CD8-positive, alpha-beta memory T cell (primary cell): ENCODE data around the gene EWSR1. TPM values are rescaled to one million over a fixed set of nuclear protein-coding genes. Genes with fewer than 3 reads are reported as not detected.

ENCODE experiments used
- CTCF ChIA-PET: fragments of 350-600 bp; sonication (Branson Sonifier 250); formaldehyde crosslinking; loops from one replicate; lab custom pipeline; 2021; ENCODE audit warnings: antibody characterized with exemption; lab: Charles Lee
- POLR2A ChIA-PET: fragments of 350-600 bp; sonication (Branson Sonifier 250); formaldehyde crosslinking; loops from one replicate; lab custom pipeline; 2021; ENCODE audit warnings: antibody characterized with exemption; lab: Charles Lee
- DNase-seq, 5 donors: peaks; one replicate each; pipeline versions ENCODE4 v3.0.0 to v3.0.0-alpha.2; 2020 to 2022; ENCODE audit warnings: mixed read lengths in 1 of 5
- H3K27ac ChIP-seq: one replicate; pipeline ENCODE4 v1.7.0; 2013; ENCODE audit warnings: low read depth, mild to moderate bottlenecking, low read length, moderate library complexity
- H3K27me3 ChIP-seq: 2 replicates; pipeline ENCODE4 v1.7.0; 2013; ENCODE audit warnings: low read length, mild to moderate bottlenecking; ENCODE audit not compliant: insufficient read depth, poor library complexity, severe bottlenecking
- H3K36me3 ChIP-seq: 2 replicates; pipeline ENCODE4 v1.7.0; 2013; ENCODE audit warnings: mild to moderate bottlenecking, low read length, moderate library complexity; ENCODE audit not compliant: insufficient read depth
- H3K4me1 ChIP-seq: 2 replicates; pipeline ENCODE4 v1.7.0; 2013; ENCODE audit warnings: mild to moderate bottlenecking, low read length, moderate library complexity; ENCODE audit not compliant: insufficient read depth
- H3K4me3 ChIP-seq: 2 replicates; pipeline ENCODE4 v1.7.0; 2013; ENCODE audit warnings: mild to moderate bottlenecking, low read length
- H3K9me3 ChIP-seq: 2 replicates; pipeline ENCODE4 v1.7.0; 2013; ENCODE audit warnings: mild to moderate bottlenecking, low read length
- H3K27ac Mint-ChIP-seq, 8 donors: one replicate each; pipeline ENCODE4 v1.8.0; 2020 to 2021; ENCODE audit warnings: mixed read lengths in 8 of 8, mild to moderate bottlenecking in 6 of 8, inconsistent platforms in 3 of 8, moderate library complexity in 3 of 8
- H3K27me3 Mint-ChIP-seq, 2 donors: one replicate each; pipeline ENCODE4 v1.8.0; 2020 to 2021; ENCODE audit warnings: mixed read lengths in 2 of 2, mild to moderate bottlenecking in 1 of 2, moderate library complexity in 1 of 2
- H3K36me3 Mint-ChIP-seq, 3 donors: one replicate each; pipeline ENCODE4 v1.8.0; 2020 to 2021; ENCODE audit warnings: mixed read lengths in 3 of 3, inconsistent platforms in 1 of 3, mild to moderate bottlenecking in 1 of 3
- H3K4me1 Mint-ChIP-seq, 3 donors: one replicate each; pipeline ENCODE4 v1.8.0; 2020 to 2021; ENCODE audit warnings: mixed read lengths in 3 of 3, inconsistent platforms in 1 of 3, mild to moderate bottlenecking in 1 of 3
- H3K4me3 Mint-ChIP-seq, 7 donors: one replicate each; pipeline ENCODE4 v1.8.0; 2020 to 2021; ENCODE audit warnings: mixed read lengths in 7 of 7, mild to moderate bottlenecking in 6 of 7, moderate library complexity in 4 of 7, inconsistent platforms in 2 of 7
- H3K9me3 Mint-ChIP-seq, 5 donors: one replicate each; pipeline ENCODE4 v1.8.0; 2020 to 2022; ENCODE audit warnings: mixed read lengths in 5 of 5, mild to moderate bottlenecking in 3 of 5, moderate library complexity in 2 of 5, inconsistent platforms in 1 of 5
- polyA plus RNA-seq: library from polyadenylated mRNA; unstranded; fragments of 300-500 nt; fragmentation: Illumina TruSeq; gene quantifications from one replicate; pipeline ENCODE4 v1.2.3, GENCODE V29; 2021
- total RNA-seq, 2 experiments: library from RNA; stranded (reverse); gene quantifications; one replicate each; pipeline ENCODE4 v1.2.3, GENCODE V29; 2021

The EWSR1 gene
- total and polyA plus RNA-seq, 3 experiments from 2014 or later = 219 to 327 (median 312) TPM

GRCh38 chr22:29301716-29302401, 33.8 kb downstream of the EWSR1 start:
- Mint-ChIP-seq H3K9me3 (no peaks in the 10 kb centered on the region), H3K27ac (peak overlapping the region in 3 of 8 donors; percentile 9 to 75 (median 55)), H3K4me1 (peaks cover 0 to 7% (median 4%) of the 10 kb centered on the region in 3 donors), H3K36me3 (peaks cover 6 to 46% (median 18%) of the 10 kb centered on the region in 3 donors), H3K4me3 (peak overlapping the region in 1 of 7 donors; percentile 60), H3K27me3 (peaks cover 8 to 13% of the 10 kb centered on the region in 2 donors)
- H3K36me3 ChIP-seq = peaks cover 29% of the 10 kb centered on the region
- H3K9me3 ChIP-seq = no peaks in the 10 kb centered on the region
- H3K27ac ChIP-seq = no peak overlapping the region
- CTCF ChIA-PET = no interaction called here
- POLR2A ChIA-PET = no interaction called here
- no peaks in the 10 kb centered on the region for H3K4me1 ChIP-seq
- no peak for DNase-seq
- no peak overlapping the region for H3K4me3 ChIP-seq
- H3K27me3 ChIP-seq = peaks cover 8% of the 10 kb centered on the region

GRCh38 chr22:29302402-29302680, 34.3 kb downstream of the EWSR1 start:
- CTCF ChIA-PET = no interaction called here
- Mint-ChIP-seq H3K9me3 (no peaks in the 10 kb centered on the region), H3K27ac (peak overlapping the region in 2 of 8 donors; percentile 9 to 75), H3K27me3 (peaks cover 8 to 14% of the 10 kb centered on the region in 2 donors), H3K4me3 (peak overlapping the region in 1 of 7 donors; percentile 60), H3K4me1 (peaks cover 2 to 9% (median 4%) of the 10 kb centered on the region in 3 donors), H3K36me3 (peaks cover 6 to 41% (median 18%) of the 10 kb centered on the region in 3 donors)
- POLR2A ChIA-PET = no interaction called here
- Histone ChIP-seq H3K27me3 (peaks cover 8% of the 10 kb centered on the region), H3K4me3 (no peak overlapping the region), H3K4me1 (no peaks in the 10 kb centered on the region), H3K36me3 (peaks cover 24% of the 10 kb centered on the region), H3K9me3 (no peaks in the 10 kb centered on the region), H3K27ac (no peak overlapping the region)
- DNase-seq = no peak

GRCh38 chr22:29302681-29303465, 34.8 kb downstream of the EWSR1 start:
- Mint-ChIP-seq H3K36me3 (peaks cover under 1 to 36% (median 13%) of the 10 kb centered on the region in 3 donors), H3K27ac (no peak overlapping the region), H3K9me3 (no peaks in the 10 kb centered on the region), H3K27me3 (peaks cover 9 to 17% of the 10 kb centered on the region in 2 donors), H3K4me3 (no peak overlapping the region), H3K4me1 (peaks cover 4 to 12% (median 8%) of the 10 kb centered on the region in 3 donors)
- peaks cover 19% of the 10 kb centered on the region for H3K36me3 ChIP-seq
- no peak for DNase-seq
- peaks cover 8% of the 10 kb centered on the region for H3K27me3 ChIP-seq
- no peaks in the 10 kb centered on the region for H3K9me3 ChIP-seq
- ChIA-PET POLR2A (no interaction called here), CTCF (interaction anchor here (1.3 kb wide), 1 partner anchor 10 kb away, joined by 3 read pairs; no protein-coding TSS in a partner anchor)
- no peak overlapping the region for H3K27ac ChIP-seq
- H3K4me3 ChIP-seq = no peak overlapping the region
- H3K4me1 ChIP-seq = no peaks in the 10 kb centered on the region

GRCh38 chr22:29305836-29306174, 37.7 kb downstream of the EWSR1 start:
- POLR2A ChIA-PET = no interaction called here
- CTCF ChIA-PET = no interaction called here
- DNase-seq = no peak
- Histone ChIP-seq H3K27me3 (peaks cover 8% of the 10 kb centered on the region), H3K9me3 (no peaks in the 10 kb centered on the region), H3K36me3 (no peaks in the 10 kb centered on the region), H3K4me1 (peaks cover 3% of the 10 kb centered on the region), H3K27ac (no peak overlapping the region), H3K4me3 (peak overlapping the region; percentile 56)
- Mint-ChIP-seq H3K36me3 (peaks cover 0 to 8% (median 2%) of the 10 kb centered on the region in 3 donors), H3K4me3 (peak overlapping the region; percentile 72 to 88 (median 77)), H3K9me3 (no peaks in the 10 kb centered on the region), H3K4me1 (peaks cover 10 to 31% (median 12%) of the 10 kb centered on the region in 3 donors), H3K27me3 (peaks cover 9 to 17% of the 10 kb centered on the region in 2 donors), H3K27ac (no peak overlapping the region)

- H3K27ac ChIP-seq = peak within 1 kb of the TSS; percentile 24
- DNase-seq = peak in 4 of 5 donors; percentile 15 to 24 (median 20)
- peaks cover 0 to 3% (median 2%) of the 10 kb centered on the region in 3 donors for H3K36me3 Mint-ChIP-seq
- H3K36me3 ChIP-seq = no peaks in the 10 kb centered on the region
- peak within 1 kb of the TSS in 2 of 8 donors; percentile 34 to 76 for H3K27ac Mint-ChIP-seq
- H3K9me3 Mint-ChIP-seq = no peaks in the 10 kb centered on the region
- ChIA-PET CTCF (no interaction called here), POLR2A (no interaction called here)
- H3K9me3 ChIP-seq = no peaks in the 10 kb centered on the region
- H3K4me1 ChIP-seq = peaks cover 3% of the 10 kb centered on the region
- peak within 1 kb of the TSS; percentile 56 for H3K4me3 ChIP-seq
- peak within 1 kb of the TSS; percentile 79 to 88 (median 82) for H3K4me3 Mint-ChIP-seq
- H3K27me3 Mint-ChIP-seq = peaks cover 9 to 20% of the 10 kb centered on the region in 2 donors
- peaks cover 10 to 35% (median 12%) of the 10 kb centered on the region in 3 donors for H3K4me1 Mint-ChIP-seq
- H3K27me3 ChIP-seq = peaks cover 8% of the 10 kb centered on the region
Measured at GRCh38 chr22:29306175-29306834, 38.2 kb downstream of the EWSR1 start, which contains the start of gene GAS2L1. TSS of gene GAS2L1 (plus strand) at chr22:29306650. CDS start at chr22:29308106, 1,456 bp downstream.

- peaks cover 3% of the 10 kb centered on the region for H3K4me1 ChIP-seq
- H3K36me3 ChIP-seq = no peaks in the 10 kb centered on the region
- peaks cover 10 to 35% (median 12%) of the 10 kb centered on the region in 3 donors for H3K4me1 Mint-ChIP-seq
- ChIA-PET CTCF (no interaction called here), POLR2A (no interaction called here)
- H3K4me3 ChIP-seq = peak overlapping the region; percentile 56
- H3K9me3 Mint-ChIP-seq = no peaks in the 10 kb centered on the region
- H3K9me3 ChIP-seq = no peaks in the 10 kb centered on the region
- H3K27me3 ChIP-seq = peaks cover 8% of the 10 kb centered on the region
- H3K4me3 Mint-ChIP-seq = peak overlapping the region; percentile 79 to 84 (median 82)
- peak overlapping the region; percentile 24 for H3K27ac ChIP-seq
- H3K36me3 Mint-ChIP-seq = no peaks in the 10 kb centered on the region
- H3K27me3 Mint-ChIP-seq = peaks cover 9 to 22% of the 10 kb centered on the region in 2 donors
- peak overlapping the region in 2 of 8 donors; percentile 34 to 76 for H3K27ac Mint-ChIP-seq
- peak in 3 of 5 donors; percentile 16 to 35 (median 20) for DNase-seq
Measured at GRCh38 chr22:29306835-29307595, 38.9 kb downstream of the EWSR1 start.

GRCh38 chr22:29307596-29308147, 39.6 kb downstream of the EWSR1 start:
- Histone ChIP-seq H3K4me1 (peaks cover 3% of the 10 kb centered on the region), H3K27ac (peak overlapping the region; percentile 4), H3K9me3 (no peaks in the 10 kb centered on the region), H3K4me3 (no peak overlapping the region), H3K36me3 (no peaks in the 10 kb centered on the region), H3K27me3 (peaks cover 8% of the 10 kb centered on the region)
- Mint-ChIP-seq H3K27ac (peak overlapping the region in 2 of 8 donors; percentile 34 to 76), H3K4me3 (peak overlapping the region; percentile 77 to 84 (median 79)), H3K9me3 (no peaks in the 10 kb centered on the region), H3K36me3 (no peaks in the 10 kb centered on the region), H3K4me1 (peaks cover 10 to 36% (median 12%) of the 10 kb centered on the region in 3 donors), H3K27me3 (peaks cover 11 to 28% of the 10 kb centered on the region in 2 donors)
- DNase-seq = no peak
- ChIA-PET CTCF (no interaction called here), POLR2A (no interaction called here)
